Neuronal stem cell (in vitro differentiated cells): ENCODE data around the gene OXCT1.
"Not testable (repeated sequence)": the region's sequence is repeated elsewhere in the genome, so short reads cannot be mapped to it uniquely, and the experiment has no call there.

Source experiments
- DNase-seq: peaks from one replicate; pipeline ENCODE4 v3.0.0-alpha.2; 2013; ENCODE audit warnings: low spot score
- H2AFZ ChIP-seq: one replicate; pipeline ENCODE4 v1.6.1; 2013; ENCODE audit warnings: mild to moderate bottlenecking, low read length, inconsistent platforms
- H2AK5ac ChIP-seq: 2 replicates; pipeline ENCODE4 v1.6.1; 2013; ENCODE audit warnings: low read depth, mild to moderate bottlenecking, inconsistent platforms, low read length, moderate library complexity, mixed read lengths
- H2BK120ac ChIP-seq: 2 replicates; pipeline ENCODE4 v1.6.1; 2013; ENCODE audit warnings: low read depth, mild to moderate bottlenecking, inconsistent platforms, low read length, moderate library complexity, mixed read lengths
- H2BK12ac ChIP-seq: one replicate; pipeline ENCODE4 v1.6.1; 2013; ENCODE audit warnings: low read length, inconsistent platforms
- H2BK15ac ChIP-seq: 2 replicates; pipeline ENCODE4 v1.6.1; 2013; ENCODE audit warnings: mild to moderate bottlenecking, low read length, inconsistent platforms, mixed read lengths
- H2BK5ac ChIP-seq: one replicate; pipeline ENCODE4 v1.6.1; 2013; ENCODE audit warnings: inconsistent platforms, mild to moderate bottlenecking, low read length, moderate library complexity
- H3K14ac ChIP-seq: one replicate; pipeline ENCODE4 v1.6.1; 2013; ENCODE audit warnings: low read length, inconsistent platforms
- H3K18ac ChIP-seq: 2 replicates; pipeline ENCODE4 v1.6.1; 2013; ENCODE audit warnings: low read length, inconsistent platforms
- H3K23ac ChIP-seq: 2 replicates; pipeline ENCODE4 v1.6.1; 2013; ENCODE audit warnings: low read depth, mild to moderate bottlenecking, mixed read lengths, low read length, inconsistent platforms; ENCODE audit not compliant: poor library complexity
- H3K27ac ChIP-seq: replicated peaks from 3 replicates; pipeline ENCODE4 v1.5.1; 2013; ENCODE audit warnings: low read length, inconsistent platforms
- H3K27me3 ChIP-seq, 3 experiments: 2 replicates each; pipeline ENCODE4 v1.6.1; 2013; ENCODE audit warnings: low read length in 3 of 3, mild to moderate bottlenecking in 2 of 3, inconsistent platforms in 1 of 3, low read depth in 1 of 3, mixed read lengths in 1 of 3, moderate library complexity in 1 of 3; ENCODE audit not compliant: control insufficient read depth in 3 of 3, insufficient read depth in 3 of 3
- H3K36me3 ChIP-seq, 2 donors: replicated peaks in 1 of 2; 2 replicates each; pipeline ENCODE4 v1.6.1; 2013; ENCODE audit warnings: low read length in 2 of 2; ENCODE audit not compliant: control insufficient read depth in 2 of 2, insufficient read depth in 2 of 2
- H3K4ac ChIP-seq: 2 replicates; pipeline ENCODE4 v1.6.1; 2013; ENCODE audit warnings: inconsistent platforms, mild to moderate bottlenecking, low read length, moderate library complexity
- H3K4me1 ChIP-seq, 2 donors: 1 replicate in 1 of 2; 2 replicates in 1 of 2; pipeline ENCODE4 v1.6.1; 2013; ENCODE audit warnings: low read length in 2 of 2, low read depth in 1 of 2; ENCODE audit not compliant: control insufficient read depth in 2 of 2, insufficient read depth in 1 of 2
- H3K4me2 ChIP-seq: one replicate; pipeline ENCODE4 v1.6.1; 2013; ENCODE audit warnings: mild to moderate bottlenecking, low read length, inconsistent platforms; ENCODE audit not compliant: insufficient read depth, poor library complexity, severe bottlenecking
- H3K4me3 ChIP-seq, 2 donors: 2 replicates each; pipeline ENCODE4 v1.5.1; 2013; ENCODE audit warnings: low read length in 2 of 2, mild to moderate bottlenecking in 2 of 2, inconsistent platforms in 1 of 2, moderate library complexity in 1 of 2
- H3K79me1 ChIP-seq: one replicate; pipeline ENCODE4 v1.6.1; 2013; ENCODE audit warnings: low read depth, mild to moderate bottlenecking, inconsistent platforms, low read length, moderate library complexity
- H3K9ac ChIP-seq: one replicate; pipeline ENCODE4 v1.6.1; 2013; ENCODE audit warnings: mild to moderate bottlenecking, low read depth, low read length, inconsistent platforms; ENCODE audit not compliant: poor library complexity
- H3K9me3 ChIP-seq, 2 donors: replicated peaks in 1 of 2; 2 replicates each; pipeline versions ENCODE3 to v1.6.1; 2013; ENCODE audit warnings: low read length in 2 of 2, mild to moderate bottlenecking in 2 of 2, inconsistent platforms in 1 of 2, low read depth in 1 of 2, mixed read lengths in 1 of 2, moderate library complexity in 1 of 2; ENCODE audit not compliant: control insufficient read depth in 2 of 2, insufficient read depth in 1 of 2
- H4K8ac ChIP-seq: one replicate; pipeline ENCODE4 v1.6.1; 2013; ENCODE audit warnings: low read depth, mild to moderate bottlenecking, inconsistent platforms, low read length, moderate library complexity
- H4K91ac ChIP-seq: one replicate; pipeline ENCODE4 v1.6.1; 2013; ENCODE audit warnings: low read length, low read depth, mild to moderate bottlenecking, inconsistent platforms; ENCODE audit not compliant: poor library complexity
- WGBS, 2 donors: extraction: QIAGEN DNeasy Blood & Tissue Kit; methylation state at CpG; one replicate each; pipeline ENCODE4 v1.1.7; 2013; ENCODE audit warnings: missing lambda C conversion rate in 2 of 2, mixed read lengths in 1 of 2; ENCODE audit not compliant: insufficient read length in 2 of 2, insufficient replicate concordance in 1 of 2; ENCODE audit errors: extremely low coverage in 2 of 2; 5-methylcytosine and 5-hydroxymethylcytosine counted together

The OXCT1 gene

DNA sequence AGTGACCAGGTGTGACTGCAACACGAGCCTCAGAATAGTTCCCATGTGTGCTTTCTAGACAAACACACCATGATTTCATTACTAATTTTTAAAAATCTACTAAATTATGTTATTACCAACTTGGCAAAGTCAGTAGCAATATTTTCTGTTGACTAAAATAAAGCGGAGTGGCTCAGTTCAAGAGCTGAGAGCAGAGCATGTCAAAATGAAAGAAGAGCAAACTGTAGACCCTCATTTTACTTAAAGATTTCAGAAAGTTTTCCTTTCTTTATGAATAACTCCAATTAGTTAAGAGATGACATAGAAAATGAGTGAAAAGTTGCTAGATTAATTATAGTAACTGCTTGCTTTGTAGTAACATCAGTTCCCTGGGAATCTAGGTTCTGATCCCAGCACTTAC is 17.9 kb downstream of the OXCT1 start:
- H2BK15ac ChIP-seq = no peak overlapping the region
- H3K18ac ChIP-seq = no peak overlapping the region
- H2BK12ac ChIP-seq = no peak overlapping the region
- H3K9ac ChIP-seq = no peak overlapping the region
- no peak overlapping the region for H2AK5ac ChIP-seq
- H3K79me1 ChIP-seq = no peaks in the 10 kb centered on the region
- H3K27me3 ChIP-seq = no peaks in the 10 kb centered on the region
- no peak overlapping the region for H3K27ac ChIP-seq
- peaks cover 11 to 76% of the 10 kb centered on the region in 2 donors for H3K36me3 ChIP-seq
- H3K4me2 ChIP-seq = no peak overlapping the region
- no peak overlapping the region for H4K8ac ChIP-seq
- WGBS, 2 donors = no CpG with 5 or more reads among the region's 2 CpGs
- peaks cover 0 to 12% of the 10 kb centered on the region in 2 donors for H3K9me3 ChIP-seq
- H3K4me1 ChIP-seq = no peaks in the 10 kb centered on the region
- no peak overlapping the region for H3K23ac ChIP-seq
- no peak overlapping the region for H2BK5ac ChIP-seq
- no peak overlapping the region for H2AFZ ChIP-seq
- no peak overlapping the region for H3K14ac ChIP-seq
- H3K4me3 ChIP-seq = no peak overlapping the region
- DNase-seq = no peak
- no peak overlapping the region for H4K91ac ChIP-seq
- H2BK120ac ChIP-seq = no peak overlapping the region
- H3K4ac ChIP-seq = no peak overlapping the region

GRCh38 chr5:41851116-41851515 is 19.1 kb downstream of the OXCT1 start:
- H3K27ac ChIP-seq = no peak overlapping the region
- H2BK12ac ChIP-seq = no peak overlapping the region
- H3K79me1 ChIP-seq = no peaks in the 10 kb centered on the region
- H3K18ac ChIP-seq = no peak overlapping the region
- H3K23ac ChIP-seq = no peak overlapping the region
- H3K4me1 ChIP-seq = no peaks in the 10 kb centered on the region
- H3K36me3 ChIP-seq = peaks cover 10 to 71% of the 10 kb centered on the region in 2 donors
- no peak overlapping the region for H3K4ac ChIP-seq
- no peak overlapping the region for H2BK15ac ChIP-seq
- H2BK120ac ChIP-seq = no peak overlapping the region
- no peaks in the 10 kb centered on the region for H3K27me3 ChIP-seq
- H3K9me3 ChIP-seq = peaks cover 0 to 12% of the 10 kb centered on the region in 2 donors
- no peak overlapping the region for H2AFZ ChIP-seq
- DNase-seq = no peak
- H3K4me3 ChIP-seq = no peak overlapping the region
- no peak overlapping the region for H3K9ac ChIP-seq
- no peak overlapping the region for H2AK5ac ChIP-seq
- H3K14ac ChIP-seq = no peak overlapping the region
- WGBS, 2 donors = no CpG with 5 or more reads among the region's 1 CpG
- no peak overlapping the region for H4K91ac ChIP-seq
- no peak overlapping the region for H4K8ac ChIP-seq
- H2BK5ac ChIP-seq = no peak overlapping the region
- H3K4me2 ChIP-seq = no peak overlapping the region

DNA sequence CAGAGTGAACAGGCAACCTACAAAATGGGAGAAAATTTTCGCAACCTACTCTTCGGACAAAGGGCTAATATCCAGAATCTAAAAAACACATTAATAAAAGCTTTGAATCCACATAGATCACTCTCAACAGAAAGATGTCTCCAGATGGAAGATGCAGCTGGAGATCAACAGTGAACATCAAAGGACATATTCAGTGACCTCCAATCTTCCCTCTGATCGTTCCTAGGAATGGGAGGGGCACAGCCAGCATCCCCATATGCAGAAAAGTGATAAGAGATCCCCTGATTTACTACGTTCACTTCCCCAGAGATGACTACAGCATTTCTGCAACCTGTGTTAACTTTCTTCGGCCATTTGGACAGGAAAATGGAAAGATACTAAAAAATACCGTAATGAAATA is 21.2 kb downstream of the OXCT1 start:
- Histone ChIP-seq H4K8ac (no peak overlapping the region), H4K91ac (no peak overlapping the region), H3K27me3 (no peaks in the 10 kb centered on the region), H2AFZ (no peak overlapping the region), H3K27ac (no peak overlapping the region), H3K4me3 (no peak overlapping the region), H2BK15ac (no peak overlapping the region), H3K9ac (no peak overlapping the region), H3K23ac (no peak overlapping the region), H3K36me3 (peaks cover 10 to 54% of the 10 kb centered on the region in 2 donors), H3K14ac (no peak overlapping the region), H3K18ac (no peak overlapping the region), H3K4me1 (no peaks in the 10 kb centered on the region), H2BK12ac (no peak overlapping the region), H3K9me3 (peaks cover 0 to 12% of the 10 kb centered on the region in 2 donors), H3K4me2 (no peak overlapping the region), H2BK120ac (no peak overlapping the region), H2AK5ac (no peak overlapping the region), H2BK5ac (no peak overlapping the region), H3K79me1 (no peaks in the 10 kb centered on the region), H3K4ac (no peak overlapping the region)
- no CpG with 5 or more reads among the region's 6 CpGs for WGBS, 2 donors
- DNase-seq = no peak

DNA sequence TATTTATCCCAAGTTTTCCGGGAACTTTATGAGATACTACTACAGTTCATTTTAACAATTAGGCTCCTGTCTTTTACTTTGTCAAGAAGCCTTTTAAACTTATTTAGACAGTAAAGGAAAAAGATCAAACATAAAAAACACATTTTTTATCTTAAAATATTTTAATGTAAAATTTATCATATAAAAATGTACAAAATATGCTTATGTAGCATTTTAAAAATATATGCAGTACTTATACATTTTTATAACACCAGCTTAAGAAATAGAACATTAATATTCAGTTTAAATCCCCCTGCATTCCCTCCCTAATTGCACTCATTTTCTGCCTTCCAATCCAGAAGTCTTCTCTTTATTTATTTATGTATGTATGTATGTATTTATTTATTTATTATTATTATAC is 24.5 kb downstream of the OXCT1 start:
- not testable (repeated sequence) for H3K18ac ChIP-seq, H3K27me3 ChIP-seq, H3K27ac ChIP-seq, H4K91ac ChIP-seq, H2AK5ac ChIP-seq, H3K4me3 ChIP-seq, DNase-seq, H2BK120ac ChIP-seq, H3K4me2 ChIP-seq, H3K4ac ChIP-seq, H3K23ac ChIP-seq, H3K4me1 ChIP-seq, H2AFZ ChIP-seq, H2BK12ac ChIP-seq, H3K9ac ChIP-seq, H3K14ac ChIP-seq, H3K79me1 ChIP-seq, H4K8ac ChIP-seq, H2BK5ac ChIP-seq, H2BK15ac ChIP-seq
- no CpG with 5 or more reads among the region's 1 CpG for WGBS, 2 donors
- peaks cover 3 to 38% of the 10 kb centered on the region in 2 donors for H3K36me3 ChIP-seq
- peaks cover 0 to 12% of the 10 kb centered on the region in 2 donors for H3K9me3 ChIP-seq
